HEK293 (cell line): ENCODE measurements around the gene GLIS1.
A peak's percentile ranks its signal among the peaks of the same experiment; 100 is the strongest.

Source experiments
- ELK4 ChIP-seq: IDR thresholded peaks from 2 replicates; pipeline ENCODE4 v1.6.1; 2011; ENCODE audit warnings: mild to moderate bottlenecking, low read depth, low read length, borderline replicate concordance
- GLI4 ChIP-seq: fragments of 450-650 bp; formaldehyde crosslinking; IDR thresholded peaks from 2 replicates; pipeline ENCODE4 v1.5.1; 2016; ENCODE audit warnings: missing biosample characterization, missing genetic modification characterization
- KLF16 ChIP-seq: fragments of 450-650 bp; formaldehyde crosslinking; IDR thresholded peaks from 2 replicates; pipeline ENCODE4 v1.5.1; 2017; ENCODE audit warnings: missing biosample characterization, missing genetic modification characterization
- KLF8 ChIP-seq: fragments of 450-650 bp; formaldehyde crosslinking; IDR thresholded peaks from 2 replicates; pipeline ENCODE4 v1.5.1; 2016; ENCODE audit warnings: missing biosample characterization, missing genetic modification characterization
- MZF1 ChIP-seq: fragments of 450-650 bp; formaldehyde crosslinking; IDR thresholded peaks from 2 replicates; pipeline ENCODE4 v1.5.1; 2017; ENCODE audit warnings: missing biosample characterization, missing genetic modification characterization, borderline replicate concordance
- PATZ1 ChIP-seq: fragments of 450-650 bp; formaldehyde crosslinking; IDR thresholded peaks from 2 replicates; pipeline ENCODE4 v1.5.1; 2016; ENCODE audit warnings: missing biosample characterization, missing genetic modification characterization
- TRIM28 ChIP-seq: IDR thresholded peaks from 2 replicates; pipeline ENCODE4 v1.6.1; 2011; ENCODE audit warnings: low read length, control low read depth, borderline replicate concordance
- ZBTB20 ChIP-seq: fragments of 450-650 bp; formaldehyde crosslinking; IDR thresholded peaks from 2 replicates; pipeline ENCODE4 v1.5.1; 2016; ENCODE audit warnings: missing biosample characterization, missing genetic modification characterization
- ZBTB21 ChIP-seq: fragments of 450-650 bp; formaldehyde crosslinking; IDR thresholded peaks from 2 replicates; pipeline ENCODE4 v1.5.1; 2017; ENCODE audit warnings: missing biosample characterization, missing genetic modification characterization
- ZBTB6 ChIP-seq: fragments of 450-650 bp; formaldehyde crosslinking; IDR thresholded peaks from 2 replicates; pipeline ENCODE4 v1.5.1; 2017; ENCODE audit warnings: missing biosample characterization, missing genetic modification characterization
- ZFP3 ChIP-seq: fragments of 450-650 bp; formaldehyde crosslinking; IDR thresholded peaks from 2 replicates; pipeline ENCODE4 v1.5.1; 2016; ENCODE audit warnings: low read depth, missing biosample characterization, missing genetic modification characterization
- ZIC2 ChIP-seq: fragments of 450-650 bp; formaldehyde crosslinking; IDR thresholded peaks from 2 replicates; pipeline ENCODE4 v1.5.1; 2016; ENCODE audit warnings: missing biosample characterization, missing genetic modification characterization
- ZNF10 ChIP-seq: fragments of 450-650 bp; formaldehyde crosslinking; IDR thresholded peaks from 2 replicates; pipeline ENCODE4 v1.5.1; 2017; ENCODE audit warnings: missing biosample characterization, missing genetic modification characterization
- ZNF169 ChIP-seq: fragments of 450-650 bp; formaldehyde crosslinking; IDR thresholded peaks from 2 replicates; pipeline ENCODE4 v1.5.1; 2016; ENCODE audit warnings: missing biosample characterization, missing genetic modification characterization
- ZNF23 ChIP-seq: fragments of 450-650 bp; formaldehyde crosslinking; IDR thresholded peaks from 2 replicates; pipeline ENCODE4 v1.5.1; 2016; ENCODE audit warnings: missing biosample characterization, missing genetic modification characterization, borderline replicate concordance
- ZNF280D ChIP-seq: fragments of 450-650 bp; formaldehyde crosslinking; IDR thresholded peaks from 2 replicates; pipeline ENCODE4 v1.5.1; 2016; ENCODE audit warnings: missing biosample characterization, missing genetic modification characterization
- ZNF366 ChIP-seq: fragments of 450-650 bp; formaldehyde crosslinking; conservative IDR thresholded peaks from 2 replicates; pipeline ENCODE4 v1.5.1; 2016; ENCODE audit warnings: missing biosample characterization, missing genetic modification characterization
- ZNF37A ChIP-seq: fragments of 450-650 bp; IDR thresholded peaks from 2 replicates; pipeline ENCODE4 v1.5.1; 2018; ENCODE audit warnings: missing biosample characterization, missing genetic modification characterization
- ZNF404 ChIP-seq: fragments of 450-650 bp; formaldehyde crosslinking; IDR thresholded peaks from 2 replicates; pipeline ENCODE4 v1.5.1; 2017; ENCODE audit warnings: missing biosample characterization, missing genetic modification characterization
- ZNF510 ChIP-seq: fragments of 450-650 bp; formaldehyde crosslinking; IDR thresholded peaks from 2 replicates; pipeline ENCODE4 v1.5.1; 2018; ENCODE audit warnings: mild to moderate bottlenecking, missing genetic modification characterization, missing biosample characterization; ENCODE audit not compliant: insufficient replicate concordance
- ZNF518A ChIP-seq: fragments of 450-650 bp; formaldehyde crosslinking; conservative IDR thresholded peaks from 2 replicates; pipeline ENCODE4 v1.5.1; 2016; ENCODE audit warnings: low read depth, missing biosample characterization, missing genetic modification characterization
- ZNF558 ChIP-seq: fragments of 450-650 bp; formaldehyde crosslinking; IDR thresholded peaks from 2 replicates; pipeline ENCODE4 v1.5.1; 2016; ENCODE audit warnings: missing biosample characterization, missing genetic modification characterization
- ZNF654 ChIP-seq: fragments of 450-650 bp; formaldehyde crosslinking; IDR thresholded peaks from 2 replicates; pipeline ENCODE4 v1.5.1; 2016; ENCODE audit warnings: low read depth, missing biosample characterization, missing genetic modification characterization
- ZNF660 ChIP-seq: fragments of 450-650 bp; IDR thresholded peaks from 2 replicates; pipeline ENCODE4 v1.5.1; 2018; ENCODE audit warnings: missing biosample characterization, mild to moderate bottlenecking, missing genetic modification characterization
- ZNF747 ChIP-seq: fragments of 450-650 bp; formaldehyde crosslinking; IDR thresholded peaks from 2 replicates; pipeline ENCODE4 v1.5.1; 2016; ENCODE audit warnings: missing biosample characterization, missing genetic modification characterization
- ZNF76 ChIP-seq: fragments of 450-650 bp; formaldehyde crosslinking; IDR thresholded peaks from 2 replicates; pipeline ENCODE4; 2016; ENCODE audit warnings: low read depth, missing biosample characterization, missing genetic modification characterization, borderline replicate concordance
- ZNF791 ChIP-seq: fragments of 450-650 bp; formaldehyde crosslinking; IDR thresholded peaks from 2 replicates; pipeline ENCODE4 v1.5.1; 2016; ENCODE audit warnings: missing biosample characterization, missing genetic modification characterization
- ZSCAN16 ChIP-seq: fragments of 450-650 bp; formaldehyde crosslinking; IDR thresholded peaks from 2 replicates; pipeline ENCODE4 v1.5.1; 2016; ENCODE audit warnings: missing biosample characterization, missing genetic modification characterization

GLIS1 gene

GRCh38 chr1:53511933-53512806 is 226.8 kb downstream of the GLIS1 start (continued):
- TF ChIP-seq ZNF518A (tag by site-specific recombination) (0 out of 2 replicates have a peak, but pooled peaks have one; percentile 22), ZNF654 (tag by site-specific recombination) (no peak), GLI4 (tag by site-specific recombination) (no peak), ZNF404 (tag by site-specific recombination) (no peak), ZSCAN16 (tag by site-specific recombination) (no peak), ZBTB6 (tag by site-specific recombination) (no peak; the same call in 1 of the 2 replicates), ZNF280D (tag by site-specific recombination) (no peak), ZNF791 (no peak), ZNF37A (tag by site-specific recombination) (no peak), ZNF169 (no peak), ELK4 (no peak), ZNF23 (tag by site-specific recombination) (no peak), ZNF660 (no peak), ZNF558 (no peak), KLF8 (no peak), ZNF510 (tag by site-specific recombination) (no peak), ZNF366 (tag by site-specific recombination) (0 out of 2 replicates have a peak, but pooled peaks have one; percentile 33), ZNF747 (tag by site-specific recombination) (no peak), MZF1 (tag by site-specific recombination) (no peak; the same call in 1 of the 2 replicates), ZNF10 (tag by site-specific recombination) (peak; percentile 42; the same call in 1 of the 2 replicates), PATZ1 (tag by site-specific recombination) (no peak; the same call in 1 of the 2 replicates), ZIC2 (tag by site-specific recombination) (peak; percentile 98), KLF16 (tag by site-specific recombination) (no peak), ZNF76 (tag by site-specific recombination) (no peak), ZBTB21 (tag by site-specific recombination) (no peak), TRIM28 (no peak), ZFP3 (tag by site-specific recombination) (no peak), ZBTB20 (0 out of 2 replicates have a peak, but pooled peaks have one; percentile 38)
- TF ChIP-seq, all 188 proteins: peak for 38
